HG02938 (cell line): Measurements from ENCODE around the gene TFE3.
"Not testable (repeated sequence)": the region's sequence is repeated elsewhere in the genome, so short reads cannot be mapped to it uniquely, and the experiment has no call there.

ENCODE experiments used
- ATAC-seq: cut with Tn5 transposase; IDR thresholded peaks from one replicate; pipeline ENCODE4 v1.9.1; 2021; ENCODE audit warnings: mild to moderate bottlenecking, moderate library complexity; ENCODE audit not compliant: unreplicated experiment

Gene TFE3

GRCh38 chrX:49002091-49002935 is 40.8 kb downstream of the TFE3 start, which contains the start of gene GRIPAP1:
Gene GRIPAP1, minus strand, starts transcription at chrX:49002264. Its CDS starts 35 bp downstream, at chrX:49002229.
- ATAC-seq: peak; percentile 79

GRCh38 chrX:49001521-49002090 is 41.6 kb downstream of the TFE3 start:
- peak; percentile 39 for ATAC-seq

- ATAC-seq: no peak
These were observed 42.5 kb downstream of the TFE3 start for GRCh38 chrX:49000636-49001035.

GRCh38 chrX:48999030-48999429 is 44.1 kb downstream of the TFE3 start:
- ATAC-seq: no peak

GRCh38 chrX:48998391-48998790 is 44.8 kb downstream of the TFE3 start:
- ATAC-seq: no peak

- no peak for ATAC-seq
These were observed 45.3 kb downstream of the TFE3 start for GRCh38 chrX:48997865-48998264.

GRCh38 chrX:48997455-48997854 is 45.7 kb downstream of the TFE3 start:
- no peak for ATAC-seq

GRCh38 chrX:48996969-48997368 is 46.2 kb downstream of the TFE3 start:
- ATAC-seq: no peak

GRCh38 chrX:48992341-48992740 is 50.8 kb downstream of the TFE3 start:
- ATAC-seq: no peak

- ATAC-seq: no peak
These were observed 53.7 kb downstream of the TFE3 start for GRCh38 chrX:48989483-48989882.

- no peak for ATAC-seq
These were observed 59.3 kb downstream of the TFE3 start for GRCh38 chrX:48983896-48984295.

GRCh38 chrX:48983081-48983480 is 60.1 kb downstream of the TFE3 start:
- no peak for ATAC-seq

GRCh38 chrX:48981178-48981577 is 62.0 kb downstream of the TFE3 start:
- no peak for ATAC-seq

GRCh38 chrX:48980341-48980740 is 62.8 kb downstream of the TFE3 start:
- not testable (repeated sequence) for ATAC-seq
